Stromal cell of bone marrow (primary cell): Measurements from ENCODE around the gene ARHGEF6.

Experiments used
- DNase-seq: peaks from one replicate; pipeline ENCODE4 v3.0.0-alpha.2; 2012; ENCODE audit warnings: low read depth

The ARHGEF6 gene

DNA sequence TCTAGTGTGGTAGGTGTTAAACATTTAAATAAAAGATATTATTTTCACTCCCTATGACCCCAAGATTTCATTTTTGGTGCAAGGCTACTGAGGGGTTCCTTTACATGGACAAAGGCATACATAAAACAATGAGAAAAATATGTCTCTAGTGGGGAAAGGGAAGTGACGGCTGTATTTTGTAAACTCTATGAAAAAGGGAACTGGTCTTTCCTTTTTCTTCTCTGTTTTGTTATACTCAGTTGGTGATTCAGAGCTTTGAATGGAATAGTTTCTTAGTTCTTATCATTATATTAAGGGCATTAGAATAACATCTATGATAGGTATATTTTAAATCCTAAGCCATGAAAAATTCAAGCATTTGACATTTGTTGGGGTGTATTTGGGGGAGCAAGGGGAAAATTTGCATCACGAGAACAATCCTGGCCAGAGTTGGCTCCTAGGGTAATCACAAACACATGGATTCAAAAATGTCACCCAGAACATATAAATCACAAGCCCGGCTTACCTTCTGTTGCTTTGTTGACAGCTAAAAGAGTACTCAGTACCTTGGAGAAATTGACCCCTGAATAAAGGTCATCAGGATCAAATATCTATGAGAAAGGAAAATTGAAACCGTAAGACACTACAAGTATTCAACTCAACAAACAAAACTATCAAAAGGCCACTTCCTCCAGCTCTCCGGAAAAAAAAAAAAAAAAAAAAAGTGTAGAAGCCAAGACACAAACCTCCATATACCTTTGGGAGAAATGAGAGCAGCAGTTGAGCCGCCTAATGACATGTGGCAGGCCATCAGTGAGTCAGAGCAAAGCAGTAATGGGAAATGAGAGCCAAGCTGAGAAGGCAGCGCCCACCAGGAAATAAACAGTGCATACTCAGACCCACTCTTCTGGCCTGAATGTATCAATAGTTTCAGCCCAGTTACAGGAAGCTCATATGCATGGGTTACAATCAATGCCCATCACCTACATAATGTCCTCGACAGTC is 33.4 kb downstream of the ARHGEF6 start:
- DNase-seq: no peak

DNA sequence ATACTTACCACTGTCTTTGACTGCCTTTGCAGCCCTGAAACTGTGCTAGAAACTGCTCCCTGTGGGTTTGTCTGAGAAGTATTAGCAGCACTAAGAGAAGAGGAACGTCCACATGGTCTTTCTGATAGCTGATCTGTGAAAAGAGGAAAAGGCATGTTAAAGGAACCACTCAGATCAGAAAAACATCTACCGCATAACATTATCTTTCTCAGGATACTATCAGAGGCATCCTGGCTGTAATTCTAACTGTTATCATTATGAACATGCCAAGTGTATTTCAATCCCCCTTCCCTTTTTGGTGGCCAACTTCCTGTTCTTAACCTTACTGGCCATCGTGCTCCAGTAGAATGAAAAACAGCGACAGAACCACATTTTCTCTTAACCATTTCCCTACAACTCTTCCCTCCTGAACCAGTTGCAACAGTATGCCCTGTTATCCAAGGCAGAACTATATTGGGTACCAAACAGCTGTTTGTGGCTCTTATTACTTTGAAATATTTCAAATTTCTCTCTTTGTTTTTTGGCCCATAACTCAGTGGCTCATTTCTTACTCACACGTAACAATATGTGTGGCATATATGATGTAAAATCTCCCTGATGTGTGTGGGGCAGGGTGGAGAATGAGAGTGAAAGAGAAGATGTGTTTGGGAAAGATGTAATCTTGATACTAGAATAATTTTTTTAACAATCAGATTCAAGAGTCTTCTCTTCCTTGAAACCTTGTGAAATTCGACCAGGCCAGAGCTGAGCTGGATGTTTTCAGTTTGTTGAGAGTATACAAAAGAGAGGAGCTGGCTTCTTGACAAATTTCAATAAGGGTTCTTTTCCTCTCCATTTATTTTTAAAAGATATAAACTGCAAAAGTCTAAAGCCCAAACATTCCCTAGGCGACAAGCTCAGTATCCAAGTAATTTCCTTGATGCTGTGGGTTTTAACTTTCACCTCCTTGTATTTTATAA is 35.2 kb downstream of the ARHGEF6 start:
- DNase-seq: no peak

DNA sequence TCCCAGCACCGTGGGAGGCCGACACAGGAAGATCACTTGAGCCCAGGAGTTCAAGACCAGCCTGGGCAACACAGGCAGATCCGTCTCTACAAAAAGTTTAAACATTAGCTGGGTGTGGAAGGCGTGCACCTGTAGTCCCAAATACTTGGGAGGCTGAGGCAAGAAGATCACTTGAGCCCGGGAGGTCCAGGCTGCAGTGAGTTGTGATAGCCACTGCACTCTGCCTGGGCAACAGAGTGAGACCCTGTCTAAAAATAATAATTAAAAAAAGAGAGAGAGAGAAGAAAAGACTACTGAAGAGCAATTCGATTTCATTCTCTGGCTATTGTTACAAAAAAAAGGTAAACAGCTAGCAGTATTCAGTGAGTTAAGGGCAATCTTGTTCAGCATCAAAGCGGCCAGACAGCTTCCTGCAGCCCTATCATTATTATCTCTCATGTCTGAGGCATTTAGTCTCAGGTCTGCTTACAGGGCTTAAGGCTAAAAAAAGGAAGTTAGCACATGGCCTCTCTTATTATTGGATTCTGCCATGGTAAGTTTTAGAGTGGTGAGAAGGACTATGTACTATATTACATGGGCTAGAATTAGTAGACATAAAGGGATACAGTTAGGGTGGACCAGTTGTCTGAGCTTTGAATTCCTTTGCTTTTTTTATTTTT is 37.9 kb downstream of the ARHGEF6 start:
- DNase-seq: no peak

DNA sequence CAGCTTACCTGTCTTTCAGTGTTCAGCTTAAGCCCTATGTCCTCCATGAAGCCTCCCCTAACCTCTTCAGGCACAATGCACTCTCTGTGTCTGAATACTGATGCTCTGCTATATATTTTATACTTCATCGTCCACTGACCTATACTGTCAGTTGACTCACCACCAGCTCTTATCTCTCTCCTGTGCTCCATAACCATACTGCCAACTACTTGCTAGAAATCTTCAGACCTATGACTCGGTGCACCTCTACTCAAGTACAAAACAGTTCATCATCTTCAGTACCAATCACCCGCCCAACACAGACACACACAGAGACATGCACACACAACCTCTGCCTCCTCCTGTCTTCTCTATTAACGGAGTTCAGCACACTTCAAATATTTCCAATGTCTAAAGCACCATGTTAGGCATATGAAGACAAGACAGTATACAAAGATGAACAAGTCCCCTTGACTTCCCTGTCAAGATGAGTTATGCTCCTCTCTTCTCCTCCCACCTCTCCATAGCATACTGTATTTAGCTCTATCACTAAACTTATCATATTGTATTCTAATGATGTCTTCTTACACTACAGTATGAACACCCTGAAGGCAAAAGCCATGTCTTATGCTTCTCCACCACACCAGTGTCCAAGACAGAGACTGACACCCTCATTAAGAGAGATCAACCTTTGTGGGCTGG is 42.5 kb downstream of the ARHGEF6 start:
- DNase-seq: no peak

DNA sequence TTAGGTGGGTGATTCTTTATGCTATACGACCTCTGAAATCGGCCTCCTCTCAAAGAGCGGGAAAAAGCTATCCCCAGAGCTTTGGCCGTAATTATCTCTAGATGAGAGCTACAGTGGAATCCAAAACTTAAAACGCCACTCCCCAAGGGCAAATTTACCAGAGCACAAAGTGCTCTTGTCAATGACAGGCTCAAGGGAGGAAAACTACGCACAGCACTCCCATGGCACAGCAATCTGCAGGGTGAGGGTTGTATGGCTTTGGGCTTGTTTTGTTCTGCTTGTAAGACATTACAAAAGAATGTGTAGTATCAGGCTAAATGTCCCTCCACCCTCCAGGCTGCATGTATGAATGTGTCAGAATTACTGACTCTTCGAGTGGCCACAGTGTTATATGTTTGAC is 44.0 kb downstream of the ARHGEF6 start:
- no peak for DNase-seq

DNA sequence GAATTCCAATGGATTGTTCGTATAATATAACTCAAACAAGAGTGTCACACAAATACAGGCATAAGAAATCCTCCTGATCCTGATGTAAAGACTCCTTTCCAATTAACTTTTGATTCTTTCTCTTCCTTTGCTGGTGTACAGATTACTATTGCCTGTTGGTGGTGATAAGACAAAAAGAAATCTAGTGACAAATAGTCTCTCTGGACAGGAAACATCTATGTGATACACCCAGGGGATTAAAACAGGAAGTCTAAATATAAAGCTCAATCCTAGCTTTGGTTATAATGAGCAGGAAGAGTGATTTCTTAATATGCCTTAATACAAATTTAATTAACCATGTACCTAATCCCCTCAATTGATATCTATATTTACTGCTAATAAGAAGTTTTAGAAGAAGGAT is 45.1 kb downstream of the ARHGEF6 start:
- DNase-seq: no peak

DNA sequence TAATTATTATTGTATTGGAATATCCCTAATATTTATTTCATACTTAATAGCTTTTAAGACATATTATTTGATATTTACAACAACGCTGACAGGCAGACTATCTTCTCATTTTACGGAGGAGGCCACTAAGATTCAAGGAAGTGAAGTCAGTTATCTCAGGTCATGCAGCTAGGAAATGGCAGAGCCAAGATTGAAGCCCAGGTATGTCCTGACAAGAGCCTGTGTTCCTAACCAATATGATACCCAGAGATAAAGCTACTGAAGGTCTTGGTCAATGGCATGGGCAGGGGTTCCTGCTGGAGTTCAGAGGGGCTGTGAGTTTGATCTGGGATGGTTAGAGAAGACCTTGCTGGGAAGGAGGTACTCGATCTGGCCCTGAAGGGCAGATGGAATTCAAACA is 47.1 kb downstream of the ARHGEF6 start:
- DNase-seq: no peak

DNA sequence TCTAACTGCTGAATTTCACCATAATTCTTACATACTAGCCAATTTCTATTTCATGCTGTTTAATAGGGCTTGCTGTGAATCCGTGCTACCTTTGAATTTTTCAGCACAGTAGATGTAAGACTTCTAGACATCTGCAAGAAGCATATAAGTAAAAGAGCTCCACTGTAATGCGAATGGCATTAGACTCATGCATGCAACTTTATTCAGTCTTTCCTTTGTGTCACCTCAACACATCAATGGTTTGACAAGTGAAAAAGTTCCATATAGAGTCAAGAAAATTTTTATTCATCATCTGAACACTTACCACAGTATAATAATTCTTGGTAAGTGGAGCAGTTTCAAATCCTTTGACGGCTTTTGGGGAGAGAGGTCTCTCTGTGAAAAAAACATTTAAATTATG is 48.9 kb downstream of the ARHGEF6 start:
- DNase-seq: no peak

DNA sequence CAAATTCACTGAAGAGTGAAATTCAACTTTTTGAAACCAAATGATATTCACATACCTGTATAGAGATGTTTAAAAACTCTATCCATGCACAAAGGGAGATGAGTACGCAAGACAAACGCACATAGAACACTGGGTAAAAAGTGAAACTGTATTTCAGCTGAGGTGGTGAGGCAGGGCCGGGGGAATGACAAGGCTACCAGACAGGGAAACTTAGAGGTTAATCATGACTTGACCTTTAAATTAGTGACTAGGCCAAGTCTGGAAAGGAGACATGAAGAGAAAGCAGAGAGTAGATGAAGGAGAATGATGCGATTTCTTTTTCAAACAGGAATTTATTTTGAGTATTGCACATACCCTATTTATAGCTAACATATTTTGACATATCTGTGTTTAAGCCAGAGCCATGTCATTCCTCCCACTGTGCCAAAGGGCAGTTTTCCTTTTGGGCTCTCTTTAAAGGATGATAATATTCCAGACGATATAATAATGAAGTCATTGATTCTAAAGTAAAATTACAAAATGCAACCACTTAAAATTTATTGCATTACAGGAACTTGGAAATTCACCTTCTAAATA is 49.4 kb downstream of the ARHGEF6 start:
- no peak for DNase-seq

DNA sequence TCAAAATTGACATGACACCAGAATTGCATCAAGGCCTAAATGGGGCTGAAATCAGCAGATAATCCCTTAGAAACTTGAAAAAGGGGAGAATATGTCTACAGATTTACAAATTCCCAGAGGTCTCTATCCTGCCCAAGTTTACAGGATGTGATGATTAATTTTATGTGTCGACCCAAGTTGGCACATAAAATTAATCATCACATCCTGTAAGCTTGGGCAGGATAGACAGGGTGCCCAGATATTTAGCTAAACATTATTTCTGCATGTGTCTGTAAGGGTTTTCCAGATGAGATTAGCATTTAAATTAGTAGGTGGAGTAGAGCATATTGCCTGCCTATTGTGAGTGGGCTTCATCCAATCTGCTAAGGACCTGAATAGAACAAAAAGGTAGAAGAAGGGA is 52.3 kb downstream of the ARHGEF6 start:
- DNase-seq: no peak

DNA sequence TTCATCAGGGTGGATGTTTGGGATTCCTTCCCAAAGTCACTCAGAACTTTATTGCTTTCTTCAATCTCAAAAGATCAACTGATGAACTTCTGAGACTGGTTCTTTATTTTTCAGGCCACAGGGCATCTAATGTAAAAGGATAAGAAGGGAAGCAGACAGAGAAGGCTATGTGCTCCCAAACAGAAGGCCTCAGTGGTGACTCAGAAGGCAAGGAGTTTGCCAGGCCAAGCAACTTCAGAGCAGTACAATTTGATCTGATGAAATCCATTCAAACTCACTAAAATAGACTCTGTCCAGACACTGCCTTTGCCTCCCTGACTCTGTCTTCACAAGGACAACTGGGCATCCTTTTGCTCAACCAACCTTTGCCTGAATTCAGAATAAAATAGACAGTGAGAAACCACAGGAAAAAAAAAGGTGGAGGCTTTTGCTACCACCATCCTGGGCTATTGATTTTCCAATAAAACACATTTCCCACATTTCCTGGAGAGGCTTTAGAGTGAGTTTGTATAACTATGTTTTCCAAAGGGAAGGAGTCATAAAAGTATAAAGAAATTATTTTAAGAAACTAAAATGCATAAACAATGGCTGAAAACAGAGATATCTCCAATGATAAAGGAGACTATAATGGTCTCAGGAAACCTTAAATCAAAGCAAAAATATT is 55.2 kb downstream of the ARHGEF6 start:
- peak; percentile 57 for DNase-seq

DNA sequence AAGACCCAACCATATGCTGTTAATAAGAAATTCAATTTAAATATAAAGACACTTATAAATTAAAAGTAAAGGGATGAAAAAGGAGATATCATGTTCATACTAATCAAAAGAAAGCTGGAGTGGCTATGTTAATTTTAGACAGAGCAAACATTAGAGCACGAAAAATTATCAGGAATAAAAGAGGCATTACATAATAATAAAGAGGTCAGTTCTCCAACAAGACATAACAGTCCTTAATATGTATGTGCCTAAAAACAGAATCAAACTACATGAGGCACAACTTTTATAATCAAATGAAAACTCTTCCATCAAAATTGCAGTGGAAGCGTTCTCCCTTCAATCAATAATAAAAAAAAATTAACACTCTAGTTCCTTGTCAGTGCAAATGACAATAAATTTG is 62.6 kb downstream of the ARHGEF6 start:
- no peak for DNase-seq

DNA sequence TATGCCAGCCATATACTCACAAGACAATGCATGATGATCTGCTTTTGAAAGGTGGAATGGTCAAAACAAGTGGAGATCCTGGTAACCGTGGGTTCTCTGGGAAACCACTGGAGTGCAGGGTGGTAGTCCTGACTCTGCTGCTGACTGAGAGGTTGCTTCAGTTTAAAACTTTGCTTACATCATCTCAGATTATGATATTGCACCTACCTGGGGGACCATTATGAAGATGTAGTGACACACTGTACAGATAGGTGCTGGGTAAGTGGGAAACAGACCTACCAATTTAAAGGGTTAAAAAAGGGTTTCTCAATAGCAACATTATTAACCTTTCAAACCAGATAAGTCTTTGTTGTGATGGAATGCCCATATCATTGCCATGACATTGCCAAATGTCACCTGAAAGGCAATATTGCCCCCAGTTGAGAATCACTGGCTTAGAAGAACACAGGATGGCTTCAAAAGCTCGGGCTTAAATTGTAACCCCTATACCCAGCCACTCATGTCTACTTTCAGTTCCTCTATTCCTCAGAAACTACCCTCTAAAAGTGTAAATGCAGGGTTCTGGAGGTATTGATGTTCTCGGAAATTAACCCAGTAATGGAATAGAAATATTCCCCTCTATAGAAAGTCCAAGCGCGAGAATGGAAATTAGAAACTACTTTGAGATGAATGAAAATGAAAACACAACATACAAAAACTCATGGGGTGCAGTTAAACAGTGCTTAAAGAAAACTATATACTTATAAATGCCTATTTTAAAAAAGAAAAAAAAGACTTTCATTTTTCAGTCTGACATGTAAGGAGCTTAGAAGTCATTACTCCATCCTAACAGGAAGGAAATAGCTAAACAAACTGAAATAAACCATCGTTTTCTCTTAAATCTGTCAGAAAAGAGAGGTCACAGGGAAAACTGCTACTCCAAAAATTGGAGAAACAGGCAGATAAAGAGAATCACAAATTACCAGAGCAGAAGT is 65.8 kb downstream of the ARHGEF6 start:
- no peak for DNase-seq

DNA sequence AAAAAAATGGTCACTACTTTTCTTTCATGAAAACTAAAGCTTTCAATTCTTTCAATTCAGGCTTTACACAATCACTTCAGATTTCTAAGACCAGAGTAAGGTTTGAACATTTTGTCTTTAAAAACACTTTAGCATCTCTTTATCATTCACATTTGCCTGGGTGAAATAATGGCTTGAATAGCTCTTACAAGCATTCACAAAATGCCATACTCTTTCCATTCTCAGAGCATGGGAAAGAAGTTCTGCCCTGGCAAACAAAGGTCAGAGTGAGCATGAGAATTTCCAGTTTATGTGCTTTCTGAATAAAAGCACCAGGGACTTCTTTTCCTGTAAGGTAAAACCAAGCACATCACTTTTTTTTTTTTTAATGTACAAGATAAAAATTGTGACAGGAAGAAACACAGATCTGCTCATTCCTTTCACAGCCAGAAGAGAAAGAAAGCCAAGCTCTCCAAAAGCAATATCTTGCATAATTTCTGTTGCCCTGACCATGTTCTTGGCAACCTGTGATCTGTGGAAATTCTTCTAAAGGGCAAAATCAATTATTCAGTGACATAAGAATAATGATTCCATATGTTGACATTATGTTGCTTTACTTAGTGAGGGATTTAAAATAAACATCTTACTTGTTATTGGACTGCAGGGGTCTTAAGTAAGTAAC is 68.0 kb downstream of the ARHGEF6 start:
- DNase-seq: no peak

DNA sequence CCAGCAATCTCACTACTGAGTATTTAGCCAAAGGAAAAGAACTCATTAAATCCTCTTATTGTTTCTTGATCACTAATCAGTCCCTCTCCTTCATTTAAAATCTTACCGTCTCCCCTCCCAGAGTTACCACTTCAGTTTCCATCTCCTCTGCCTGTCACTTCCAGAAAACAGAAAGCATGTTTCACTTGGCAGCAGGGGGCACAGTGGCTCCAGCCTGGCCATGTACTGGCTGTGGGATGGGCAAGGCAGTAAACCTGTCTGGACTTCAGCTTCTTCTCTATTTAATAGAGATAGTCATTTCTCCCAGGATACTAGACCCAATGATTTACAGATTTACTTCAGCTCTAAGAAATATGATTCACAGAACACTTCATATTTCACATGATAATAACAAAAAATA is 69.6 kb downstream of the ARHGEF6 start:
- DNase-seq: peak; percentile 21

DNA sequence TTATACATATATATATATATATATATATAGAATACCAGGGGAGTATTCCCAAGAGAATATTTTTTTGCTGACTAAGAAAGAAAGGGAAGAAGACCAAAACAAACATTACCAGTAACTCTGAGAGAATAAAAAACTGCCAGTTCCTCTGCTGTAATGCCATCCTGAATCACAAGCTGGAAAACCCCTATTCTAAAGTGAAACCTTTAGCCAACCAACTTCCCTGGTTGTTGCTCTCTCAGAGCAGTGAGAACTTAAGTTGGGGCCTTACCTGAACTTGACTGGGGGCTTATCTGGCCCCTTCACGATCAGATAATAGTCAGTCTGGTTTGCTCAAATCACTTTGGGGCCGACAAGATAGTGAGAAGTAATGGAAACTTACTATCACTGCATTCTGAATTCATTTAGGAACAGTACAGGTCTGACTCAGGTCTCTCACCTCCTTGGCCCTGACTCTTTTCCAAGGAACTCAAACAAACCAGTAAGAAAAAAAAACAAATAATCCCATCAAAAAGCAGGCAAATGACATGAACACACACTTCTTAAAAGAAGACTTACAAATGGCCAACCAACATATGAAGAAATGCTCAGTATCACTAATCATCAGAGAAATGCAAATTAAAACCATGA is 70.3 kb downstream of the ARHGEF6 start:
- DNase-seq: peak; percentile 11

DNA sequence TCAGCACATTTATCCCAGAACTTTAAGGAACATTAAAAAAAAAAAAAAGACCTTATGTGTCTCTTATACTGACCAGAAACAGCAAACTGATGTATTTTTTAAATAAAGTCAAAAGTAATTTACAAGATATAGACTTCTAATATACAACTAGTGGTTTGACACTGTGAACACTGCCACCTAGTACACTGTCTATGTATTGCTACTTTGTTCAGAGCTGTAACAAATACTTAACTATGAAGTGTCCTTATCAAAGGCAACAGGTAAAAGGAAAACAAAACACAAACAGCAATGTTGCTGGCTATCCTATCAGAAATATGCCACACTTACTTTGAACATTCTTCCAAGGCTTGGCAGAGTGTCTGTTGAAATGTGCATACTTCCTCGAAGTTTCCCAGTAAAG is 72.4 kb downstream of the ARHGEF6 start:
- no peak for DNase-seq

DNA sequence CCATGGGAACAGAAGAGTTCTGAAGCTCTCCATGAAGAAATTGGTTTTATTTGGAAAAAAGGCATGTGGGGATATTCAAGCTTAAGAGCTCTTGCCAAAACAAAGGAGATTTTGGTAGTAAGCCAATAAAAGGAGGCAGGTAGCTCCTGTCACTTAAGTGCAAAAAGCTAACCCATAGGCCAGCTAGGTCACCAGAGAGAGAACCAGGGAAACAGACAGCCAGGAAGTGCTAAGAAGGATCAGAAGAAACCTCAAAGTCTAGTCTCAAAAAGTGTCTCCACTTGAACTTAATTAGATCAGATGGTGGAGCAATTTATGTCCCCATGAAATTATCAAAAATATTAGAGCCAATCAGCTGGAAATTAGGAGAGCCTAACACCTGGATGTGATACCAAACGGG is 83.6 kb downstream of the ARHGEF6 start:
- no peak for DNase-seq
